ENCODE results near the gene TRABD.

GRCh38 chr22:50184902-50185374, 775 bp upstream of the TRABD start:
- TF ChIP-seq, protein P1, sequence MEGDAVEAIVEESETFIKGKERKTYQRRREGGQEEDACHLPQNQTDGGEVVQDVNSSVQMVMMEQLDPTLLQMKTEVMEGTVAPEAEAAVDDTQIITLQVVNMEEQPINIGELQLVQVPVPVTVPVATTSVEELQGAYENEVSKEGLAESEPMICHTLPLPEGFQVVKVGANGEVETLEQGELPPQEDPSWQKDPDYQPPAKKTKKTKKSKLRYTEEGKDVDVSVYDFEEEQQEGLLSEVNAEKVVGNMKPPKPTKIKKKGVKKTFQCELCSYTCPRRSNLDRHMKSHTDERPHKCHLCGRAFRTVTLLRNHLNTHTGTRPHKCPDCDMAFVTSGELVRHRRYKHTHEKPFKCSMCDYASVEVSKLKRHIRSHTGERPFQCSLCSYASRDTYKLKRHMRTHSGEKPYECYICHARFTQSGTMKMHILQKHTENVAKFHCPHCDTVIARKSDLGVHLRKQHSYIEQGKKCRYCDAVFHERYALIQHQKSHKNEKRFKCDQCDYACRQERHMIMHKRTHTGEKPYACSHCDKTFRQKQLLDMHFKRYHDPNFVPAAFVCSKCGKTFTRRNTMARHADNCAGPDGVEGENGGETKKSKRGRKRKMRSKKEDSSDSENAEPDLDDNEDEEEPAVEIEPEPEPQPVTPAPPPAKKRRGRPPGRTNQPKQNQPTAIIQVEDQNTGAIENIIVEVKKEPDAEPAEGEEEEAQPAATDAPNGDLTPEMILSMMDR (IDR thresholded peaks at IDR 0.05), result no peak
- TF ChIP-seq TCF7L2 (IDR thresholded peaks at IDR 0.05; ENCODE audit: low read depth, low read length) (no peak), SIN3A (IDR thresholded peaks at IDR 0.05; ENCODE audit: borderline replicate concordance, insufficient read depth, low read depth, low read length) (no peak), POLR2AphosphoS5 (IDR thresholded peaks at IDR 0.05; ENCODE audit: low read depth, low read length) (no peak)
- TF ChIP-seq, protein P2, sequence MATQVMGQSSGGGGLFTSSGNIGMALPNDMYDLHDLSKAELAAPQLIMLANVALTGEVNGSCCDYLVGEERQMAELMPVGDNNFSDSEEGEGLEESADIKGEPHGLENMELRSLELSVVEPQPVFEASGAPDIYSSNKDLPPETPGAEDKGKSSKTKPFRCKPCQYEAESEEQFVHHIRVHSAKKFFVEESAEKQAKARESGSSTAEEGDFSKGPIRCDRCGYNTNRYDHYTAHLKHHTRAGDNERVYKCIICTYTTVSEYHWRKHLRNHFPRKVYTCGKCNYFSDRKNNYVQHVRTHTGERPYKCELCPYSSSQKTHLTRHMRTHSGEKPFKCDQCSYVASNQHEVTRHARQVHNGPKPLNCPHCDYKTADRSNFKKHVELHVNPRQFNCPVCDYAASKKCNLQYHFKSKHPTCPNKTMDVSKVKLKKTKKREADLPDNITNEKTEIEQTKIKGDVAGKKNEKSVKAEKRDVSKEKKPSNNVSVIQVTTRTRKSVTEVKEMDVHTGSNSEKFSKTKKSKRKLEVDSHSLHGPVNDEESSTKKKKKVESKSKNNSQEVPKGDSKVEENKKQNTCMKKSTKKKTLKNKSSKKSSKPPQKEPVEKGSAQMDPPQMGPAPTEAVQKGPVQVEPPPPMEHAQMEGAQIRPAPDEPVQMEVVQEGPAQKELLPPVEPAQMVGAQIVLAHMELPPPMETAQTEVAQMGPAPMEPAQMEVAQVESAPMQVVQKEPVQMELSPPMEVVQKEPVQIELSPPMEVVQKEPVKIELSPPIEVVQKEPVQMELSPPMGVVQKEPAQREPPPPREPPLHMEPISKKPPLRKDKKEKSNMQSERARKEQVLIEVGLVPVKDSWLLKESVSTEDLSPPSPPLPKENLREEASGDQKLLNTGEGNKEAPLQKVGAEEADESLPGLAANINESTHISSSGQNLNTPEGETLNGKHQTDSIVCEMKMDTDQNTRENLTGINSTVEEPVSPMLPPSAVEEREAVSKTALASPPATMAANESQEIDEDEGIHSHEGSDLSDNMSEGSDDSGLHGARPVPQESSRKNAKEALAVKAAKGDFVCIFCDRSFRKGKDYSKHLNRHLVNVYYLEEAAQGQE (IDR thresholded peaks at IDR 0.05; ENCODE audit: insufficient read depth in 1 of 2, low read depth in 2 of 2, low read length in 1 of 2), result no peak
